ENCODE results near the gene DRD2.
"Not testable (repeated sequence)": the region's sequence is repeated elsewhere in the genome, so short reads cannot be mapped to it uniquely, and the experiment has no call there.

DRD2 gene

GRCh38 chr11:113475160-113475761, at the start of gene DRD2:
Gene DRD2, minus strand, starts transcription at chr11:113475398. Its CDS starts 50,747 bp downstream, at chr11:113424651.
- DNase-seq (ENCODE audit: extremely low spot score, insufficient read length, low read depth) (no peak), FAIRE-seq (no peak)

- not testable (repeated sequence) for DNase-seq (ENCODE audit: extremely low spot score, insufficient read length, low read depth); FAIRE-seq
Measured at GRCh38 chr11:113523906-113524305, 48.7 kb upstream of the DRD2 start.

GRCh38 chr11:113521737-113522517, 46.7 kb upstream of the DRD2 start:
- no peak for FAIRE-seq
- no peak for DNase-seq (ENCODE audit: extremely low spot score, insufficient read length, low read depth)

- DNase-seq (ENCODE audit: extremely low spot score, insufficient read length, low read depth) (no peak), FAIRE-seq (no peak)
Measured at GRCh38 chr11:113519989-113520613, 44.9 kb upstream of the DRD2 start.

DNA sequence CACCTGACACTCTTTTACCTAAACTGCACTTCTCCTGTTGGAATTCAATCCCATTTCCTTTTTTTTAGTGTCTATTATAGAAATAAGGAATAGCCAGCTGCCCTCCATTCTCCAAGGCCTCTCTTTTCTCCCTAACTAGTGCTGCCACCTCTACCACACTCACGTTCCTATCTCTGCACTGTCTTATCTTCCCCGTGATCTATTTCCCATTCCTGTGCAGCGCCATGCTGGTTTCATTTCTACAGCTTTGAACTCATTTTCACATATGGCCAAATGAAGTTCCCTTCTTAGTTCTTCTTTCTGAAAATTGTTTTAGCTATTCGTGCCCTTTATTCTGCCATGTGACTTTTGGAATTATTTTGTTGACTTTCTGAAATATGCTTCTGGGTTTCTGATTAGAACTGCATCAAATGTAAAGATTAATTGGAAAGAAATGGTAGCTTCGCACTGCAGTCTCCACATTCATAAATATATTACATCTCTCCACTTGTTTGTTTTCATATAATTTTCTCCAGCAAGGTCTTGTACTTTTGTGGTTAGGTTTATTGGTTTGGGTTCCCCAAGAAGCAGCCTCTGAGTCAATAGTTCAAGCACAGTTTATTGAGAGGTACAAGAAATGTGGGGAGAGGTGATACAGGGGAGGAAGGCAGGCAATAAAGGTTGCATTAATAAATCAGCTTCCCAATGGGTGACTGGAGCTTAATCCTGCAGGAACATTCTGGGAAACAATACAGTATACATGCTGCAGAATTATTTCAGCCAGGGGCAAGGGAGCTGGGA, 43.7 kb upstream of the DRD2 start:
- no peak for FAIRE-seq
- DNase-seq (ENCODE audit: extremely low spot score, insufficient read length, low read depth), result no peak

- DNase-seq (ENCODE audit: extremely low spot score, insufficient read length, low read depth) (no peak), FAIRE-seq (no peak)
Measured at GRCh38 chr11:113517361-113517760, 42.2 kb upstream of the DRD2 start.

DNA sequence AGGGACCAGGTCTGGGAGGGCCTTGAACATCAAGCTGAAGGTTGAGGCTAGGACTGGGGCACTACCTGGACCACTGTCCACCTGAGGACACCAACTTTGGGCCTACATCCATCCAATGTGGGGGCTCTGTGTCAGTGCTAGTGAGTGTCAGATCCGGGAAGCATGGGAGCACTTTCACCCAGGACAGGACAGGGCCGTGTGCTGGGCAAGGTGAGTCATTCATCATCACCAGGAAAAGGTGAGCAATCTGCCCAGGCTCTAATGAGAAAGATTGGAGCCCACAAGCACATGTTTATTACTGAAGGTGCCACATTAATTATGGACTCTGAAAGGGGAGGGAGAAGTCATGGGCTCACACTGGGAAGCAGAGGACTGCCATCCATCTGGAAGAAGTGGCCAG, 39.7 kb upstream of the DRD2 start:
- DNase-seq (ENCODE audit: extremely low spot score, insufficient read length, low read depth) (no peak), FAIRE-seq (no peak)

GRCh38 chr11:113507341-113507740, 32.1 kb upstream of the DRD2 start:
- no peak for FAIRE-seq
- no peak for DNase-seq (ENCODE audit: extremely low spot score, insufficient read length, low read depth)

DNA sequence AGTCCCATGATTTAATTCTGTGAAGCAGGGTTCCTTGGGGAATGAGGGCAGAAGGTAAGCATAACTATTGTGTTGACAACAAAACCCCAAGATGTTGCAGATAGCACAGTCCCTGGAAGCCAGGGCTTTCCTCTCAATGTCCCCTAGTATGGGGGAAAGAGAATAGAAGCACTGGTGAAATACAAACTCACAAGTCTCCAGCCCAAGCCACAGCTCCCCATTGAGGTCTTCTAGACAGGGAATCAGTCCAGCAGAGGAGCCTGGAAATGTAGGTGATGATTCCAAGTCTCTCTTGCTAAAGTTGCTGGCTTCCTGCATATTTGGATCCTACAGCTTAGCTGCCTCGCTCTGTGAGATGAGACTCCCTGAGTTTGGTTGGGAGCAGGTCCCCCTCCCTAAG, 31.7 kb upstream of the DRD2 start:
- FAIRE-seq (no peak), DNase-seq (ENCODE audit: extremely low spot score, insufficient read length, low read depth) (no peak)

- DNase-seq (ENCODE audit: extremely low spot score, insufficient read length, low read depth) (no peak), FAIRE-seq (no peak)
Measured at GRCh38 chr11:113506461-113506860, 31.3 kb upstream of the DRD2 start.

DNA sequence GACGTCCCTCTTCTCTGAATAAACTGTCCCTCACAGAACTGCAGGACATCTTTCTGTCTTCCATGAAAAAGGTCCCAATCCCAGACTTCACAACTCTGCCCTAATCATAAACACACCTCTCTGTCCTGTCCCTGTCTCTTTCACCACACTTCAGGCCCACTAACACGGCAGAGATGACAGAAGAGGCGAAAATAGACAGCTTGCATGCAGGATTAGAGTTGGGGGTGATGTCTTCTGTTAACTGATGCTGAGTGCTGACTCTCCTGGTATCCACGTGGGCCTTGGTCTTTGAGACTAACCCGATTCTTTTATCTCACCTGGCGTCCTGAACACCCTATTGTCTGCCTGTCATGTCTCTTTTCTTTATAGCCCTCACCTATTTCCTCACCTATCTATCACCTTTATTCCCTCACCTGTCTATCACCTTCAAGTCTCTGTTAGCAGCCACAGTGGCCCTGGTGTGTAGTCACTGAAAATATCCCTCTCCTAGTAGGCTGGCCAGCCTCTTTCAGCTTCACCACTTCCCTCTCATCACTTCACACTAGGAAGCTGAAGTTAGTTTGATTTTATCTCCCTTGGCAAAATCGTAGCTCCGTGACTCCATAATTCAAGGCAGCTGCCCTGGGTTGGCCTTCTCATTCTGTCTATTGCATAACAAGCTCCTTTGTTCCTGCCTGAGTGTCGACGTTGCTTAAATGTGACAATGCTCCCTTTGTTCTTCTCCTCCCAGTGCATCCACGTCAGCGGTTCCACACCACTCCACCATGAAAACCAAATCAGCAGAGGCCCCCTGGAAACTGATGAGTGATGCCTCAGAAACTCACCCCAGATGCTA, 30.6 kb upstream of the DRD2 start:
- DNase-seq (ENCODE audit: extremely low spot score, insufficient read length, low read depth) (no peak), FAIRE-seq (no peak)

- DNase-seq (ENCODE audit: extremely low spot score, insufficient read length, low read depth) (no peak), FAIRE-seq (no peak)
Measured at GRCh38 chr11:113505046-113505445, 29.8 kb upstream of the DRD2 start.

DNA sequence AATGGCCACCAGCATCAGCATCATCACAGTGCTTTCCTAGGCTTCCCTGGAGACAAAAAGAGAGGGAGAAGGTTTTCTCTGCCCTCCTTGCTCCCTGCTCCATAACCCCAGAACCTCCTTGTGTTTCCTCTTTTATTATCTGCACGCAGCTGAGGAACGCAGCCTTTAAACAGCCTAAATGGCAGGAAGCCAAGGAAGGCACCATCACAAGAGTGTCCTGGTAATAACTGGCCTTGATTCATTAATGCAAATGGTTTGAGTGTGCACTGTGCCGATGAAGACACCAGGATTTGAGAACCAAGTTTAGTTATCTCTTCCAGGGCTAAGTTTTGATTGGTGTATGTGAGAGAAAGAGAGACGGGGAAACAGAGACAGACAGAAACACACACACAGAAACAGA, 29.4 kb upstream of the DRD2 start:
- FAIRE-seq, result no peak
- no peak for DNase-seq (ENCODE audit: extremely low spot score, insufficient read length, low read depth)

GRCh38 chr11:113504071-113504470, 28.9 kb upstream of the DRD2 start:
- no peak for FAIRE-seq

DNA sequence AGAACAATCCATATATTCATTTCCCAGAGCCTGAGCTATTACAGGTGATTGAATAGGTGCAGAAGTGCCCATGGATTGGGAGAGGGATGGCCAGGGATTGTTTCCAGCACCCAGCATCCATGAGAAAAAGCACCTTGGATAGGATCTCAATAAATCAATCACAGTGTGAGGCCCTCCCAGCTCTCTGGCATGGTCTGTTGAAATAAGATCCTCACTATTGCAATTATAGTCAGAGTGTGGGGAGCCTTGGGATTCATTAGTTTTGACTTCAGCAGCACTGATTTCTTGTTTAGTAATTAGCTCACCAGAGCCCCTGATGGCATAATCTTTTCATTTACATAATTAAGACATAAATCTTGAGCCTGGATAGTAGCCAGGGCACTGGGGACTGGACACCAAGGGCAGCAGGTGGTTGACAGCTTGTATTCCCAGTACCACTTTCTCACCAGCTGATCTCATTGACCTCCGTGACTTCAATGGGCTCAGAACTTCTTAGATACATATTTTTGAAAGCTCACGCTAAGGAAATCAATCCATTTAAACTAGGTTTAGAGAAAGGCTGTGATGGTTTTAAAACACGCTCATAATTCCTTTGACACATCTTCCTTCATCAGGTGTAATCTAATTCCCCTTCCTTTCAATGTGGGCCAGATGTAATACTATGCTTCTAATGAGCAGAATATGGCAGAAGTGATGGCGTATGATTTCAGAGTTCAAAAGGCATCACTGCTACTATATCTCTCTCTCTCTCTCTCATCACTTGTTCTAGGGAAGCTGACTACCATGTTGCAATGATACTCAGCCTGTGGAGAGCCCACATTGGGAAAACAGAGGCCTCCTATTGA, 22.1 kb upstream of the DRD2 start:
- FAIRE-seq, result no peak
- DNase-seq (ENCODE audit: extremely low spot score, insufficient read length, low read depth), result no peak

More at GRCh38 chr11:113504071-113504470, 28.9 kb upstream of the DRD2 start:
- no peak for DNase-seq (ENCODE audit: extremely low spot score, insufficient read length, low read depth)

DNA sequence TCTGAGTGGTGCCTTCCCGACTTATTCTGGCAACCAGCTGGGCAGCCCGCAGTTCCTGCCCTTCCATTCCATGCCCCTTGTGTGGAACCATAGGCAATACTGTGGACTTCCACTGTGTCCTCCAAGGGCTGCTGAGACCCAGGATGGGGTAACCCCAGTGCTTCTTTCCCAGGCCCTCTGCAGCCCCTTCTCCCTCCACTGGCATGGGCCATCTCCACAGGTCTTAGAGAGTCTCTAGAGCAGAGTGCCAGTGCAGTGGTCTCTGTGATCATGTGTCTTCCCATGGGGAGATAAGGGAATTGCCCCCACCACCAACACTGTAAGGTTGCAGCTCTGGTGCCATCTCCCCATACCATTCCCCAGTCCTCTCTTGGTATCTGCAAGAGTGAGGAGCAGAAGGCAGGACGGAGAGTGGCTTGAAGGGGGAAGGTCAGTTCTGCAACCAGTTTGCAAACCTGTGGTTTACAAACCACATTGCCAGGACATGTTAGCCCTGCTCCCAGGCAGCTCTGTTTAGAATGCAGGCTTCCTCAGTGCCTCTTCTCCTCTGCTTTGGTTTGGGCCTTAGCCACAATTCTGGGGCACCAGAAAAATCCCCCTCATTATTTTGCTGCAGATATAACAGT, 20.9 kb upstream of the DRD2 start:
- DNase-seq (ENCODE audit: extremely low spot score, insufficient read length, low read depth) (no peak), FAIRE-seq (no peak)

- DNase-seq (ENCODE audit: extremely low spot score, insufficient read length, low read depth) (no peak), FAIRE-seq (no peak)
Measured at GRCh38 chr11:113494021-113494420, 18.8 kb upstream of the DRD2 start.

DNA sequence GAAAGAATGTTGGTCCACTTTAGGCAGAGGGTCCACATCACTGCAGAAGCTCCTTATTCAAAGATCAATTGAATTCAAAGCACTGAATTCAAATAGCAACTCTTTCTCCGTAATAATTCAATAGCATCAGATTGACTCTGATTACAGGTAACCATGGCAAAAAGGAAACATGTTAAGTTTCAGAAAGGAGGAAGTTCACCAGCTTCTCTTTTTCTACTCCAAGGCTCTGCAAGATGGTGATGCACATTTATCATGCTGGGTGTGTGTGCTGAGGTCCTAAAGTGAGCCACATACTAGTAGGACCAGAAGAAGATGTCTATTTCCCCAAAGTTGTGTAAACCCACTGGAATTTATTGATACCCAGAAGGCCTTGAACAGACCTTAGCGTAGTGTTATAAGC, 18.0 kb upstream of the DRD2 start:
- DNase-seq (ENCODE audit: extremely low spot score, insufficient read length, low read depth), result no peak
- FAIRE-seq, result no peak

All from GM18507 (cell line).